ENCODE results near the gene SGMS1.

The SGMS1 gene

GRCh38 chr10:50541921-50542320, 81.8 kb downstream of the SGMS1 start:
- H3K36me3 ChIP-seq (replicated peaks; ENCODE audit: low read depth, low read length), result no peaks in the 10 kb centered on the region
- peak overlapping the region; percentile 80 for H3K27ac ChIP-seq (ENCODE audit: low read length)
- H3K4me2 ChIP-seq (ENCODE audit: low read length), result peak overlapping the region; percentile 70
- peak overlapping the region; percentile 26; the same call in 1 of the 2 replicates for H3K9ac ChIP-seq (ENCODE audit: low read length)
- peak overlapping the region; percentile 49 for H3K4me3 ChIP-seq (ENCODE audit: low read length)
- H4K20me1 ChIP-seq (ENCODE audit: insufficient read depth, low read length), result no peaks in the 10 kb centered on the region
- no peaks in the 10 kb centered on the region for H3K27me3 ChIP-seq (ENCODE audit: low read depth, low read length)
- TF ChIP-seq EZH2phosphoT487 (IDR thresholded peaks at IDR 0.05; ENCODE audit: low read depth) (no peak), CTCF (IDR thresholded peaks at IDR 0.05; ENCODE audit: low read depth, low read length) (no peak)
- H2AFZ ChIP-seq (ENCODE audit: low read depth, low read length), result no peak overlapping the region
- H3K9me3 ChIP-seq (ENCODE audit: insufficient read depth, low read length), result no peaks in the 10 kb centered on the region
- H3K4me1 ChIP-seq (ENCODE audit: low read length), result peaks cover 61% of the 10 kb centered on the region
- peaks cover 23% of the 10 kb centered on the region for H3K79me2 ChIP-seq (ENCODE audit: low read length)

- peak overlapping the region; percentile 80 for H3K27ac ChIP-seq (ENCODE audit: low read length)
- H3K4me1 ChIP-seq (ENCODE audit: low read length), result peaks cover 65% of the 10 kb centered on the region
- peak overlapping the region; percentile 49 for H3K4me3 ChIP-seq (ENCODE audit: low read length)
- H3K4me2 ChIP-seq (ENCODE audit: low read length), result peak overlapping the region; percentile 70
- H3K79me2 ChIP-seq (ENCODE audit: low read length), result peaks cover 23% of the 10 kb centered on the region
- no peaks in the 10 kb centered on the region for H3K9me3 ChIP-seq (ENCODE audit: insufficient read depth, low read length)
- no peaks in the 10 kb centered on the region for H4K20me1 ChIP-seq (ENCODE audit: insufficient read depth, low read length)
- no peak overlapping the region for H2AFZ ChIP-seq (ENCODE audit: low read depth, low read length)
- H3K36me3 ChIP-seq (replicated peaks; ENCODE audit: low read depth, low read length), result no peaks in the 10 kb centered on the region
- no peaks in the 10 kb centered on the region for H3K27me3 ChIP-seq (ENCODE audit: low read depth, low read length)
- peak overlapping the region; percentile 26; the same call in 1 of the 2 replicates for H3K9ac ChIP-seq (ENCODE audit: low read length)
- TF ChIP-seq EZH2phosphoT487 (IDR thresholded peaks at IDR 0.05; ENCODE audit: low read depth), result no peak
- no peak for TF ChIP-seq CTCF (IDR thresholded peaks at IDR 0.05; ENCODE audit: low read depth, low read length)
These were observed 82.4 kb downstream of the SGMS1 start for GRCh38 chr10:50541317-50541716.

- Histone ChIP-seq H3K4me1 (ENCODE audit: low read length) (peaks cover 65% of the 10 kb centered on the region), H3K4me2 (ENCODE audit: low read length) (peak overlapping the region; percentile 70), H3K9me3 (ENCODE audit: insufficient read depth, low read length) (no peaks in the 10 kb centered on the region), H3K36me3 (replicated peaks; ENCODE audit: low read depth, low read length) (no peaks in the 10 kb centered on the region), H2AFZ (ENCODE audit: low read depth, low read length) (no peak overlapping the region), H3K4me3 (ENCODE audit: low read length) (peak overlapping the region; percentile 36), H3K27ac (ENCODE audit: low read length) (peak overlapping the region; percentile 80), H3K9ac (ENCODE audit: low read length) (peak overlapping the region; percentile 7; the same call in 1 of the 2 replicates), H3K79me2 (ENCODE audit: low read length) (peaks cover 23% of the 10 kb centered on the region), H4K20me1 (ENCODE audit: insufficient read depth, low read length) (no peaks in the 10 kb centered on the region), H3K27me3 (ENCODE audit: low read depth, low read length) (no peaks in the 10 kb centered on the region)
- TF ChIP-seq EZH2phosphoT487 (IDR thresholded peaks at IDR 0.05; ENCODE audit: low read depth) (0 out of 2 replicates have a peak, but pooled peaks have one; percentile 5), CTCF (IDR thresholded peaks at IDR 0.05; ENCODE audit: low read depth, low read length) (no peak)
These were observed 83.0 kb downstream of the SGMS1 start for GRCh38 chr10:50540826-50541122.

GRCh38 chr10:50540069-50540825, 83.5 kb downstream of the SGMS1 start:
- H3K4me2 ChIP-seq (ENCODE audit: low read length), result peak overlapping the region; percentile 70
- TF ChIP-seq EZH2phosphoT487 (IDR thresholded peaks at IDR 0.05; ENCODE audit: low read depth) (0 out of 2 replicates have a peak, but pooled peaks have one; percentile 39), CTCF (IDR thresholded peaks at IDR 0.05; ENCODE audit: low read depth, low read length) (no peak)
- H3K27ac ChIP-seq (ENCODE audit: low read length), result peak overlapping the region; percentile 80
- H3K4me1 ChIP-seq (ENCODE audit: low read length), result peaks cover 65% of the 10 kb centered on the region
- H3K36me3 ChIP-seq (replicated peaks; ENCODE audit: low read depth, low read length), result no peaks in the 10 kb centered on the region
- peaks cover 23% of the 10 kb centered on the region for H3K79me2 ChIP-seq (ENCODE audit: low read length)
- H4K20me1 ChIP-seq (ENCODE audit: insufficient read depth, low read length), result no peaks in the 10 kb centered on the region
- no peaks in the 10 kb centered on the region for H3K9me3 ChIP-seq (ENCODE audit: insufficient read depth, low read length)
- H3K9ac ChIP-seq (ENCODE audit: low read length), result peak overlapping the region; percentile 15; the same call in 1 of the 2 replicates
- H3K27me3 ChIP-seq (ENCODE audit: low read depth, low read length), result no peaks in the 10 kb centered on the region
- H3K4me3 ChIP-seq (ENCODE audit: low read length), result peak overlapping the region; percentile 36
- H2AFZ ChIP-seq (ENCODE audit: low read depth, low read length), result no peak overlapping the region
